ENCODE data around the gene DPM1. TPM values are rescaled to one million over a fixed set of nuclear protein-coding genes. Genes with fewer than 3 reads are reported as not detected.

DPM1 gene
- total and polyA plus RNA-seq, 7 experiments from 2014 or later = 19.4 to 80.9 (median 43.2) TPM

DNA sequence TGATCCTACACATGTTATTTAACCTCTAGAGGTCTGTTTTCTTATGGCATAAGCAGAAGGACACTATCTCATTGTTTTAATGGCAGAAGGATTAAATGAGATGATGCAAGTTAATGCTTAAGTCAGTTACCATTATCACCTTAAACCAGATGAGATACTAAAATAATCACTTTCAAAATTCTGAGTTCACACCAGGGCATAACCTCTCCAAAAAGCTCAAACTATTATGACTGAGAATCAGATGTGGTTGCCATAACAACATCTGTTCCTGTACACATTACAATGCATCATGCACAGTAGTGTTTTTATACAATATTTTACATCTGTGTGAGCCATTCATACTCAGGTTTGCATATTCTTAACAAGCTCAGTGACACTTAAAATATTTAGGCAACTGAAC, 37.3 kb downstream of the DPM1 start:
- H3K4me1 ChIP-seq (ENCODE audit: control insufficient read depth in 2 of 2, insufficient read depth in 2 of 2, low read length in 2 of 2) = peaks cover 32 to 52% of the 10 kb centered on the region in 2 donors
- peak overlapping the region in 1 of 10 donors; percentile 38 for H3K4me3 Mint-ChIP-seq
- H3K27ac Mint-ChIP-seq = peak overlapping the region in 7 of 9 donors; percentile 35 to 86 (median 54)
- no peaks in the 10 kb centered on the region for H3K9me3 ChIP-seq (ENCODE audit: control insufficient read depth in 2 of 3, low read length in 3 of 3)
- POLR2A ChIA-PET = interaction anchor here (0.8 to 1.0 kb wide), 2 partner anchors 10 to 30 kb away, joined by 3 read pairs; partner anchors contain the start of gene ADNP
- H3K4me1 Mint-ChIP-seq = peaks cover 50 to 95% (median 89%) of the 10 kb centered on the region in 7 donors
- ATAC-seq (peak; percentile 84), DNase-seq (peak in 4 of 9 donors; percentile 13 to 40 (median 28))
- intact Hi-C loops (cut with micrococcal nuclease) = no loop called here
- no peaks in the 10 kb centered on the region for H3K27me3 ChIP-seq (ENCODE audit: control insufficient read depth in 2 of 2, insufficient read depth in 2 of 2, low read length in 2 of 2)
- peaks cover 0 to 2% (median 0%) of the 10 kb centered on the region in 3 experiments for H3K36me3 ChIP-seq (ENCODE audit: control insufficient read depth in 2 of 3, insufficient read depth in 3 of 3, low read length in 3 of 3)
- CTCF ChIA-PET = interaction anchor here (2.7 kb wide), 1 partner anchor 8 kb away, joined by 11 read pairs; no protein-coding TSS in a partner anchor
- peak overlapping the region; percentile 46 for H3K27ac ChIP-seq (ENCODE audit: low read depth, low read length)
- H3K9me3 Mint-ChIP-seq = no peaks in the 10 kb centered on the region
- no peak overlapping the region for H3K4me3 ChIP-seq (ENCODE audit: low read length)
- H3K36me3 Mint-ChIP-seq = peaks cover 0 to 27% (median 5%) of the 10 kb centered on the region in 5 donors
- H3K27me3 Mint-ChIP-seq = no peaks in the 10 kb centered on the region

DNA sequence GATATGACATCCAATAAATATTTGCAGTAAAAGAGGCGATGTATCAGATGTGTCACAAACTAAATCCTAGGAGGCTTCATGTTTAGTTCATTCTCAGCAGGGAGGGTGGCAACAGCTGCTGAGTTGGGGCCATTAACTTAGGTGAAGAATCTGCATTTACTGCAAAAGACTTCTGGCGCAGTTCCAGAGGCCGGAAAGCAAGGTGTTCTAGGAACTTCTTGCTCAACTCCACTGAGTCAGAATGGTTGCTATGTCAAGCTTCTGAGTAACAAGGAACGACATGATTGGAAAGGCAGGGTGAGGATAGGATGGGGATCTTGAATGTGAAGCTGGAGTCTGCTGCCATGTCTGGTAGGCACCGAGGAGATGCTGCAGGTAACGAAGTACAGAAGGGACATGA, 38.8 kb downstream of the DPM1 start:
- CTCF ChIA-PET = interaction anchor here (2.7 kb wide), 1 partner anchor 9 kb away, joined by 11 read pairs; no protein-coding TSS in a partner anchor
- Mint-ChIP-seq H3K4me1 (peaks cover 48 to 95% (median 89%) of the 10 kb centered on the region in 7 donors), H3K36me3 (peaks cover 0 to 19% (median 5%) of the 10 kb centered on the region in 5 donors), H3K9me3 (no peaks in the 10 kb centered on the region), H3K4me3 (peak overlapping the region in 8 of 10 donors; percentile 3 to 55 (median 14)), H3K27me3 (no peaks in the 10 kb centered on the region), H3K27ac (peak overlapping the region in 8 of 9 donors; percentile 11 to 76 (median 62))
- Histone ChIP-seq H3K9me3 (ENCODE audit: control insufficient read depth in 2 of 3, low read length in 3 of 3) (no peaks in the 10 kb centered on the region), H3K4me1 (ENCODE audit: control insufficient read depth in 2 of 2, insufficient read depth in 2 of 2, low read length in 2 of 2) (peaks cover 40 to 53% of the 10 kb centered on the region in 2 donors), H3K27ac (ENCODE audit: low read depth, low read length) (no peak overlapping the region), H3K27me3 (ENCODE audit: control insufficient read depth in 2 of 2, insufficient read depth in 2 of 2, low read length in 2 of 2) (no peaks in the 10 kb centered on the region), H3K36me3 (ENCODE audit: control insufficient read depth in 2 of 3, insufficient read depth in 3 of 3, low read length in 3 of 3) (peaks cover 0 to 2% (median 0%) of the 10 kb centered on the region in 3 experiments), H3K4me3 (ENCODE audit: low read length) (no peak overlapping the region)
- POLR2A ChIA-PET = no interaction called here
- intact Hi-C loops (cut with micrococcal nuclease) = no loop called here
- DNase-seq (no peak), ATAC-seq (no peak)

GRCh38 chr20:50918403-50918802, 39.9 kb downstream of the DPM1 start:
- Mint-ChIP-seq H3K36me3 (peaks cover 0 to 16% (median 5%) of the 10 kb centered on the region in 5 donors), H3K4me3 (peak overlapping the region in 5 of 10 donors; percentile 24 to 58 (median 46)), H3K4me1 (peaks cover 53 to 96% (median 91%) of the 10 kb centered on the region in 7 donors), H3K9me3 (no peaks in the 10 kb centered on the region), H3K27me3 (no peaks in the 10 kb centered on the region), H3K27ac (peak overlapping the region in 7 of 9 donors; percentile 46 to 84 (median 63))
- ChIA-PET POLR2A (interaction anchor here (0.6 kb wide), 1 partner anchor 136 kb away, joined by 5 read pairs; no protein-coding TSS in a partner anchor), CTCF (no interaction called here)
- Histone ChIP-seq H3K4me1 (ENCODE audit: control insufficient read depth in 2 of 2, insufficient read depth in 2 of 2, low read length in 2 of 2) (peaks cover 37 to 56% of the 10 kb centered on the region in 2 donors), H3K27ac (ENCODE audit: low read depth, low read length) (no peak overlapping the region), H3K27me3 (ENCODE audit: control insufficient read depth in 2 of 2, insufficient read depth in 2 of 2, low read length in 2 of 2) (no peaks in the 10 kb centered on the region), H3K4me3 (ENCODE audit: low read length) (no peak overlapping the region), H3K36me3 (ENCODE audit: control insufficient read depth in 2 of 3, insufficient read depth in 3 of 3, low read length in 3 of 3) (peaks cover 0 to 2% (median 0%) of the 10 kb centered on the region in 3 experiments), H3K9me3 (ENCODE audit: control insufficient read depth in 2 of 3, low read length in 3 of 3) (no peaks in the 10 kb centered on the region)
- DNase-seq (no peak), ATAC-seq (no peak)
- intact Hi-C loops (cut with micrococcal nuclease) = no loop called here

- ATAC-seq = no peak
- no peak for DNase-seq
- ChIA-PET CTCF (interaction anchor here (0.6 to 1.4 kb wide), 4 partner anchors 9 to 123 kb away, joined by 3 read pairs; no protein-coding TSS in a partner anchor), POLR2A (interaction anchor here (1.0 to 1.4 kb wide), 6 partner anchors 13 to 122 kb away, joined by 3 to 8 read pairs (median 3); partner anchors contain the start of genes ADNP, BCAS4, DPM1 and MOCS3)
- Histone ChIP-seq H3K4me1 (ENCODE audit: control insufficient read depth in 2 of 2, insufficient read depth in 2 of 2, low read length in 2 of 2) (peaks cover 38 to 45% of the 10 kb centered on the region in 2 donors), H3K27me3 (ENCODE audit: control insufficient read depth in 2 of 2, insufficient read depth in 2 of 2, low read length in 2 of 2) (no peaks in the 10 kb centered on the region), H3K27ac (ENCODE audit: low read depth, low read length) (no peak overlapping the region), H3K9me3 (ENCODE audit: control insufficient read depth in 2 of 3, low read length in 3 of 3) (no peaks in the 10 kb centered on the region), H3K36me3 (ENCODE audit: control insufficient read depth in 2 of 3, insufficient read depth in 3 of 3, low read length in 3 of 3) (peaks cover 0 to 2% (median 0%) of the 10 kb centered on the region in 3 experiments), H3K4me3 (ENCODE audit: low read length) (no peak overlapping the region)
- H3K27ac Mint-ChIP-seq = peak overlapping the region in 7 of 9 donors; percentile 5 to 84 (median 52)
- H3K4me1 Mint-ChIP-seq = peaks cover 57 to 92% (median 88%) of the 10 kb centered on the region in 7 donors
- peaks cover 0 to 16% (median 5%) of the 10 kb centered on the region in 5 donors for H3K36me3 Mint-ChIP-seq
- intact Hi-C loops (cut with micrococcal nuclease) = loop anchor here in 1 of 2 donors (1.0 kb wide), 1 partner anchor 7 kb away; no protein-coding TSS in a partner anchor
- H3K4me3 Mint-ChIP-seq = peak overlapping the region in 7 of 10 donors; percentile 30 to 57 (median 45)
- no peaks in the 10 kb centered on the region for H3K9me3 Mint-ChIP-seq
- H3K27me3 Mint-ChIP-seq = no peaks in the 10 kb centered on the region
Observed at GRCh38 chr20:50916934-50917333, 41.4 kb downstream of the DPM1 start.

GRCh38 chr20:50916257-50916656, 42.1 kb downstream of the DPM1 start:
- DNase-seq (no peak), ATAC-seq (no peak)
- peaks cover 0 to 2% (median 0%) of the 10 kb centered on the region in 3 experiments for H3K36me3 ChIP-seq (ENCODE audit: control insufficient read depth in 2 of 3, insufficient read depth in 3 of 3, low read length in 3 of 3)
- H3K27ac ChIP-seq (ENCODE audit: low read depth, low read length) = no peak overlapping the region
- Mint-ChIP-seq H3K27me3 (no peaks in the 10 kb centered on the region), H3K36me3 (peaks cover 0 to 18% (median 5%) of the 10 kb centered on the region in 5 donors), H3K4me1 (peaks cover 64 to 92% (median 88%) of the 10 kb centered on the region in 7 donors), H3K27ac (peak overlapping the region in 8 of 9 donors; percentile 25 to 84 (median 64)), H3K9me3 (no peaks in the 10 kb centered on the region), H3K4me3 (peak overlapping the region in 8 of 10 donors; percentile 2 to 69 (median 40))
- H3K4me1 ChIP-seq (ENCODE audit: control insufficient read depth in 2 of 2, insufficient read depth in 2 of 2, low read length in 2 of 2) = peaks cover 36 to 38% of the 10 kb centered on the region in 2 donors
- H3K9me3 ChIP-seq (ENCODE audit: control insufficient read depth in 2 of 3, low read length in 3 of 3) = no peaks in the 10 kb centered on the region
- CTCF ChIA-PET = interaction anchor here (0.6 to 1.4 kb wide), 4 partner anchors 9 to 123 kb away, joined by 3 read pairs; no protein-coding TSS in a partner anchor
- intact Hi-C loops (cut with micrococcal nuclease) = loop anchor here in 1 of 2 donors (1.0 kb wide), 1 partner anchor 8 kb away; no protein-coding TSS in a partner anchor
- POLR2A ChIA-PET = interaction anchor here (0.6 to 1.4 kb wide), 7 partner anchors 8 to 804 kb away, joined by 3 to 8 read pairs (median 3); partner anchors contain the start of genes ADNP and BCAS4
- H3K4me3 ChIP-seq (ENCODE audit: low read length) = no peak overlapping the region
- H3K27me3 ChIP-seq (ENCODE audit: control insufficient read depth in 2 of 2, insufficient read depth in 2 of 2, low read length in 2 of 2) = no peaks in the 10 kb centered on the region

- H3K27me3 Mint-ChIP-seq = no peaks in the 10 kb centered on the region
- Histone ChIP-seq H3K9me3 (ENCODE audit: control insufficient read depth in 2 of 3, low read length in 3 of 3) (no peaks in the 10 kb centered on the region), H3K4me3 (ENCODE audit: low read length) (no peak overlapping the region), H3K27ac (ENCODE audit: low read depth, low read length) (no peak overlapping the region), H3K36me3 (ENCODE audit: control insufficient read depth in 2 of 3, insufficient read depth in 3 of 3, low read length in 3 of 3) (peaks cover 0 to 2% (median 0%) of the 10 kb centered on the region in 3 experiments), H3K4me1 (ENCODE audit: control insufficient read depth in 2 of 2, insufficient read depth in 2 of 2, low read length in 2 of 2) (peaks cover 32% of the 10 kb centered on the region in 2 donors), H3K27me3 (ENCODE audit: control insufficient read depth in 2 of 2, insufficient read depth in 2 of 2, low read length in 2 of 2) (no peaks in the 10 kb centered on the region)
- H3K27ac Mint-ChIP-seq = peak overlapping the region in 8 of 9 donors; percentile 13 to 82 (median 42)
- peaks cover 67 to 92% (median 87%) of the 10 kb centered on the region in 7 donors for H3K4me1 Mint-ChIP-seq
- intact Hi-C loops (cut with micrococcal nuclease) = loop anchor here in 1 of 2 donors (1.0 kb wide), 1 partner anchor 14 kb away; no protein-coding TSS in a partner anchor
- ChIA-PET CTCF (interaction anchor here (1.0 kb wide), 1 partner anchor 13 kb away, joined by 7 read pairs; no protein-coding TSS in a partner anchor), POLR2A (interaction anchor here (0.6 to 1.6 kb wide), 5 partner anchors 9 to 805 kb away, joined by 3 to 6 read pairs (median 4); partner anchors contain the start of genes ADNP and DPM1)
- H3K4me3 Mint-ChIP-seq = peak overlapping the region in 5 of 10 donors; percentile 16 to 54 (median 28)
- DNase-seq = no peak
- H3K9me3 Mint-ChIP-seq = no peaks in the 10 kb centered on the region
- ATAC-seq = no peak
- H3K36me3 Mint-ChIP-seq = peaks cover 0 to 20% (median 5%) of the 10 kb centered on the region in 5 donors
Observed at GRCh38 chr20:50915424-50915823, 42.9 kb downstream of the DPM1 start.
